ENCODE data around the gene KCNG3. TPM values are rescaled to one million over a fixed set of nuclear protein-coding genes. Genes with fewer than 3 reads are reported as not detected.

The KCNG3 gene
- total RNA-seq, 3 donors from 2014 or later, result 2.6 to 5.0 (median 3.2) TPM

GRCh38 chr2:42438685-42439084, 55.1 kb downstream of the KCNG3 start:
- Histone ChIP-seq H3K36me3 (ENCODE audit: low read depth) (no peaks in the 10 kb centered on the region), H3K4me3 (no peak overlapping the region), H3K4me1 (ENCODE audit: low read depth) (no peaks in the 10 kb centered on the region), H3K9me3 (no peaks in the 10 kb centered on the region)
- DNase-seq (no peak), ATAC-seq (no peak)
- TF ChIP-seq CTCF (IDR thresholded peaks at IDR 0.05), result no peak
- intact Hi-C loops (cut with DNase I, micrococcal nuclease), result no loop called here

GRCh38 chr2:42436370-42436769, 57.4 kb downstream of the KCNG3 start:
- no peak for TF ChIP-seq CTCF (IDR thresholded peaks at IDR 0.05)
- H3K36me3 ChIP-seq (ENCODE audit: low read depth), result no peaks in the 10 kb centered on the region
- no peaks in the 10 kb centered on the region for H3K9me3 ChIP-seq
- H3K4me3 ChIP-seq, result no peak overlapping the region
- ATAC-seq, result no peak
- intact Hi-C loops (cut with DNase I, micrococcal nuclease), result no loop called here
- DNase-seq, result no peak
- no peaks in the 10 kb centered on the region for H3K4me1 ChIP-seq (ENCODE audit: low read depth)

GRCh38 chr2:42435628-42436027, 58.2 kb downstream of the KCNG3 start:
- Histone ChIP-seq H3K36me3 (ENCODE audit: low read depth) (no peaks in the 10 kb centered on the region), H3K4me1 (ENCODE audit: low read depth) (no peaks in the 10 kb centered on the region), H3K4me3 (no peak overlapping the region), H3K9me3 (no peaks in the 10 kb centered on the region)
- no peak for TF ChIP-seq CTCF (IDR thresholded peaks at IDR 0.05)
- ATAC-seq (peak; percentile 58), DNase-seq (no peak)
- intact Hi-C loops (cut with DNase I, micrococcal nuclease), result no loop called here

GRCh38 chr2:42430188-42430587, 63.6 kb downstream of the KCNG3 start:
- Histone ChIP-seq H3K4me3 (no peak overlapping the region), H3K9me3 (no peaks in the 10 kb centered on the region), H3K36me3 (ENCODE audit: low read depth) (no peaks in the 10 kb centered on the region), H3K4me1 (ENCODE audit: low read depth) (no peaks in the 10 kb centered on the region)
- ATAC-seq (no peak), DNase-seq (no peak)
- no peak for TF ChIP-seq CTCF (IDR thresholded peaks at IDR 0.05)
- intact Hi-C loops (cut with DNase I, micrococcal nuclease), result no loop called here

- no peak for ATAC-seq
- intact Hi-C loops (cut with DNase I, micrococcal nuclease), result no loop called here
Measured at GRCh38 chr2:42429352-42429751, 64.4 kb downstream of the KCNG3 start.

More at GRCh38 chr2:42429352-42429751, 64.4 kb downstream of the KCNG3 start:
- Histone ChIP-seq H3K4me1 (ENCODE audit: low read depth) (no peaks in the 10 kb centered on the region), H3K4me3 (no peak overlapping the region), H3K36me3 (ENCODE audit: low read depth) (no peaks in the 10 kb centered on the region), H3K9me3 (no peaks in the 10 kb centered on the region)
- no peak for DNase-seq
- no peak for TF ChIP-seq CTCF (IDR thresholded peaks at IDR 0.05)

Measured in mucosa of descending colon (tissue), 3 donors.